H9 (cell line): ENCODE data around the gene UBFD1. TPM values are rescaled to one million over a fixed set of nuclear protein-coding genes. Genes with fewer than 3 reads are reported as not detected.

Experiments
- DNase-seq: peaks from one replicate; pipeline ENCODE4 v3.0.0-alpha.2; 2017
- H2AFZ ChIP-seq: one replicate; pipeline ENCODE4 v1.6.1; 2013; ENCODE audit warnings: mild to moderate bottlenecking, low read length, control low read depth, moderate library complexity
- H2AK5ac ChIP-seq: 2 replicates; pipeline ENCODE4 v1.6.1; 2013; ENCODE audit warnings: low read length, control low read depth, mixed read lengths; ENCODE audit not compliant: insufficient read length
- H2BK120ac ChIP-seq: one replicate; pipeline ENCODE4 v1.6.1; 2013; ENCODE audit warnings: low read depth, mild to moderate bottlenecking, low read length, control low read depth, inconsistent platforms; ENCODE audit not compliant: poor library complexity, severe bottlenecking
- H2BK12ac ChIP-seq: 2 replicates; pipeline ENCODE4 v1.6.1; 2013; ENCODE audit warnings: low read length, control low read depth, mixed read lengths, low read depth; ENCODE audit not compliant: insufficient read length
- H2BK15ac ChIP-seq: 2 replicates; pipeline ENCODE4 v1.6.1; 2013; ENCODE audit warnings: low read depth, low read length, control low read depth
- H2BK20ac ChIP-seq: one replicate; pipeline ENCODE4 v1.6.1; 2013; ENCODE audit warnings: low read depth, mild to moderate bottlenecking, low read length, control low read depth, inconsistent platforms; ENCODE audit not compliant: poor library complexity, severe bottlenecking
- H2BK5ac ChIP-seq: 2 replicates; pipeline ENCODE4 v1.6.1; 2013; ENCODE audit warnings: low read length, control low read depth, mixed read lengths; ENCODE audit not compliant: insufficient read length
- H3K14ac ChIP-seq: 2 replicates; pipeline ENCODE4 v1.6.1; 2013; ENCODE audit warnings: low read length, control low read depth; ENCODE audit not compliant: insufficient read depth
- H3K18ac ChIP-seq: 2 replicates; pipeline ENCODE4 v1.6.1; 2013; ENCODE audit warnings: low read depth, mild to moderate bottlenecking, mixed read lengths, low read length, control low read depth; ENCODE audit not compliant: insufficient read length
- H3K23ac ChIP-seq: 2 replicates; pipeline ENCODE4 v1.6.1; 2013; ENCODE audit warnings: low read length, control low read depth, mixed read lengths, low read depth; ENCODE audit not compliant: insufficient read length
- H3K23me2 ChIP-seq: 2 replicates; pipeline ENCODE4 v1.6.1; 2013; ENCODE audit warnings: low read depth, mild to moderate bottlenecking, mixed read lengths, low read length, control low read depth; ENCODE audit not compliant: insufficient read length, poor library complexity, severe bottlenecking
- H3K27ac ChIP-seq: 2 replicates; pipeline ENCODE4 v1.5.1; 2013; ENCODE audit warnings: low read length, control low read depth, mixed read lengths, low read depth; ENCODE audit not compliant: insufficient read length
- H3K27me3 ChIP-seq: 2 replicates; pipeline ENCODE4 v1.6.1; 2013; ENCODE audit warnings: low read length, control low read depth, inconsistent platforms; ENCODE audit not compliant: insufficient read depth
- H3K4ac ChIP-seq: 2 replicates; pipeline ENCODE4 v1.6.1; 2013; ENCODE audit warnings: low read depth, mild to moderate bottlenecking, control low read depth, inconsistent platforms, low read length, moderate library complexity
- H3K4me1 ChIP-seq: 2 replicates; pipeline ENCODE4 v1.6.1; 2013; ENCODE audit warnings: low read length, control low read depth, inconsistent platforms; ENCODE audit not compliant: insufficient read depth
- H3K4me2 ChIP-seq: 2 replicates; pipeline ENCODE4 v1.6.1; 2013; ENCODE audit warnings: low read length, control low read depth, mixed read lengths; ENCODE audit not compliant: insufficient read length, insufficient read depth
- H3K56ac ChIP-seq: 2 replicates; pipeline ENCODE4 v1.6.1; 2013; ENCODE audit warnings: low read depth, mild to moderate bottlenecking, mixed read lengths, low read length, control low read depth; ENCODE audit not compliant: insufficient read length
- H3K79me1 ChIP-seq: 2 replicates; pipeline ENCODE4 v1.6.1; 2013; ENCODE audit warnings: low read depth, mild to moderate bottlenecking, moderate library complexity, low read length, control low read depth, inconsistent platforms; ENCODE audit not compliant: insufficient read depth, poor library complexity, severe bottlenecking
- H3K79me2 ChIP-seq: 2 replicates; pipeline ENCODE4 v1.6.1; 2013; ENCODE audit warnings: low read length, control low read depth, inconsistent platforms; ENCODE audit not compliant: insufficient read depth
- H3K9ac ChIP-seq: 2 replicates; pipeline ENCODE4 v1.6.1; 2013; ENCODE audit warnings: low read length, control low read depth, mixed read lengths; ENCODE audit not compliant: insufficient read length; ENCODE audit errors: extremely low read depth
- H3K9me3 ChIP-seq: one replicate; pipeline ENCODE4 v1.6.1; 2013; ENCODE audit warnings: low read depth, low read length, inconsistent platforms; ENCODE audit not compliant: control insufficient read depth
- H3T11ph ChIP-seq: one replicate; pipeline ENCODE4 v1.6.1; 2013; ENCODE audit warnings: mild to moderate bottlenecking, low read length, control low read depth, inconsistent platforms
- H4K20me1 ChIP-seq: one replicate; pipeline ENCODE4 v1.6.1; 2013; ENCODE audit not compliant: control insufficient read depth, insufficient read length, insufficient read depth
- H4K5ac ChIP-seq: 2 replicates; pipeline ENCODE4 v1.6.1; 2013; ENCODE audit warnings: low read depth, mild to moderate bottlenecking, mixed read lengths, low read length, control low read depth; ENCODE audit not compliant: insufficient read length
- H4K8ac ChIP-seq: replicated peaks from 2 replicates; pipeline ENCODE4 v1.6.1; 2013; ENCODE audit warnings: low read length, control low read depth, mixed read lengths, low read depth; ENCODE audit not compliant: insufficient read length
- H4K91ac ChIP-seq: 2 replicates; pipeline ENCODE4 v1.6.1; 2013; ENCODE audit warnings: low read depth, mild to moderate bottlenecking, moderate library complexity, mixed read lengths, low read length, control low read depth; ENCODE audit not compliant: insufficient read length
- H3K27ac Mint-ChIP-seq, 3 experiments: 2 replicates in 2 of 3; 3 replicates in 1 of 3; pipeline ENCODE4 v1.8.0; 2020 to 2021; ENCODE audit warnings: mixed read lengths in 3 of 3, mild to moderate bottlenecking in 1 of 3, moderate library complexity in 1 of 3
- H3K27me3 Mint-ChIP-seq: 2 replicates; pipeline ENCODE4 v1.8.0; 2021; ENCODE audit warnings: low read depth, mild to moderate bottlenecking, moderate library complexity, mixed read lengths
- H3K36me3 Mint-ChIP-seq, 3 experiments: 2 replicates in 2 of 3; 3 replicates in 1 of 3; pipeline ENCODE4 v1.8.0; 2020 to 2021; ENCODE audit warnings: low read depth in 3 of 3, mixed read lengths in 3 of 3; ENCODE audit not compliant: insufficient read depth in 1 of 3
- H3K4me1 Mint-ChIP-seq, 2 experiments: 2 replicates each; pipeline ENCODE4 v1.8.0; 2020; ENCODE audit warnings: mixed read lengths in 2 of 2
- H3K4me3 Mint-ChIP-seq, 2 experiments: 2 replicates in 1 of 2; 3 replicates in 1 of 2; pipeline ENCODE4 v1.8.0; 2020 to 2021; ENCODE audit warnings: mild to moderate bottlenecking in 2 of 2, mixed read lengths in 2 of 2, moderate library complexity in 1 of 2
- H3K9me3 Mint-ChIP-seq, 2 experiments: 2 replicates in 1 of 2; 3 replicates in 1 of 2; pipeline ENCODE4 v1.8.0; 2020; ENCODE audit warnings: mild to moderate bottlenecking in 2 of 2, mixed read lengths in 2 of 2, moderate library complexity in 1 of 2
- WGBS: extraction: QIAGEN DNeasy Blood & Tissue Kit; methylation state at CpG from one replicate; pipeline ENCODE4 v1.1.7; 2013; ENCODE audit warnings: missing lambda C conversion rate, low lambda C conversion rate, mixed read lengths; ENCODE audit not compliant: insufficient read length; ENCODE audit errors: extremely low coverage; 5-methylcytosine and 5-hydroxymethylcytosine counted together
- total RNA-seq: library from RNA; stranded (reverse); gene quantifications from 2 replicates; pipeline ENCODE4 v1.2.1, GENCODE V29; 2021
- TF ChIP-seq, protein P1 (sequence below): fragments of 200-600 bp; sonication (generic); conservative IDR thresholded peaks from 3 replicates; pipeline ENCODE4 v1.8.0; 2021; ENCODE audit warnings: antibody characterized with exemption, mild to moderate bottlenecking

The UBFD1 gene
- total RNA-seq, 1 experiment from 2014 or later = 107 TPM

DNA sequence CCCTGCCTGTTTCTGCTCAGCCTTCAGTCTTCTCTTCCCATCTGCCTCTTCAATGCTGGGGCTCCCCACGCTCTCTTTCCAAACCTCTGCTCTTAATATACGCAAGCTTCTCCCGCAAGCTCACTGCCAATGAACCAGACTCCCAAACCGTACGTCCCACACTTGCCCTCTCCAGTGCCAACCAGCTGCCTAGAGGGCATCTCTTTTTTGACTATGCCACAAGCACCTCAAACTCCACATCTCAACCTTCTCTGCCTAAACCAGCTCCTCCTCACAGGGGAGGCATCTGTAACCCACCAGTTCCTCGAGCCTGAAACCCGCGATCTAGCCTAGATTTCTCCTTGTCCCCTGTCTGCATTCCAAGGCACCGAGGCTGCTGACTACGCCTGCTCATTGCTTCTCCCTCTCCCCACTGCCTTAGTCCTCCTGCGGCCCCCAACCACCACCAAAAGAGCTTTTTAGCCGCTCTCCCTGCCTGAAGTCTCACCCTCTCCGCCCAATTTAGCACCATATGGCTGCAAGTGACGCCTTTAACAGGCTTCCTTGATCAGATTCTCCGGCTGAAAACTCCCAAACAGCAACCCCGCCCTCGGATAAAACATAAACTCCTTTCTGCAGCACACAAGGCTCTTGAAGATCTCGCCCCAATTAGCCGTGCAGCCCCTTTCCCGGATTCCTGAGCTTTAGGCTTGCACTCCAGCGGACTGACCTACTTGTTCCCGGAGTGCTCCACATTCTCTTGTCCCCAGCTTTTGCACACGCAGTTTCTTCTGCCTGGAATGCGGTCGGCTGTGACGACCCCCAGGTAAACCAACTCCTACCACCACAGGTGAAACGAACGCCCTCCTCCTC is 48.7 kb upstream of the UBFD1 start:
- peaks cover 14% of the 10 kb centered on the region for H3K23me2 ChIP-seq
- WGBS = no CpG with 5 or more reads among the region's 28 CpGs
- H3K23ac ChIP-seq = no peak overlapping the region
- H4K20me1 ChIP-seq = no peaks in the 10 kb centered on the region
- H2AK5ac ChIP-seq = no peak overlapping the region
- no peak overlapping the region for H3T11ph ChIP-seq
- H3K4me2 ChIP-seq = peak overlapping the region; percentile 98
- no peak overlapping the region for H3K27ac ChIP-seq
- H4K5ac ChIP-seq = no peak overlapping the region
- H2BK15ac ChIP-seq = no peak overlapping the region
- H2BK20ac ChIP-seq = no peak overlapping the region
- H3K79me1 ChIP-seq = peaks cover 15% of the 10 kb centered on the region
- no peak overlapping the region for H2AFZ ChIP-seq
- peak overlapping the region; percentile 23; the same call in 1 of the 2 replicates for H3K14ac ChIP-seq
- H4K91ac ChIP-seq = no peak overlapping the region
- H3K27ac Mint-ChIP-seq = peak overlapping the region; percentile 29 to 75 (median 63)
- peaks cover 2% of the 10 kb centered on the region; the same call in 1 of the 2 replicates for H3K4me1 ChIP-seq
- TF ChIP-seq, protein P1, sequence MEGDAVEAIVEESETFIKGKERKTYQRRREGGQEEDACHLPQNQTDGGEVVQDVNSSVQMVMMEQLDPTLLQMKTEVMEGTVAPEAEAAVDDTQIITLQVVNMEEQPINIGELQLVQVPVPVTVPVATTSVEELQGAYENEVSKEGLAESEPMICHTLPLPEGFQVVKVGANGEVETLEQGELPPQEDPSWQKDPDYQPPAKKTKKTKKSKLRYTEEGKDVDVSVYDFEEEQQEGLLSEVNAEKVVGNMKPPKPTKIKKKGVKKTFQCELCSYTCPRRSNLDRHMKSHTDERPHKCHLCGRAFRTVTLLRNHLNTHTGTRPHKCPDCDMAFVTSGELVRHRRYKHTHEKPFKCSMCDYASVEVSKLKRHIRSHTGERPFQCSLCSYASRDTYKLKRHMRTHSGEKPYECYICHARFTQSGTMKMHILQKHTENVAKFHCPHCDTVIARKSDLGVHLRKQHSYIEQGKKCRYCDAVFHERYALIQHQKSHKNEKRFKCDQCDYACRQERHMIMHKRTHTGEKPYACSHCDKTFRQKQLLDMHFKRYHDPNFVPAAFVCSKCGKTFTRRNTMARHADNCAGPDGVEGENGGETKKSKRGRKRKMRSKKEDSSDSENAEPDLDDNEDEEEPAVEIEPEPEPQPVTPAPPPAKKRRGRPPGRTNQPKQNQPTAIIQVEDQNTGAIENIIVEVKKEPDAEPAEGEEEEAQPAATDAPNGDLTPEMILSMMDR = no peak
- H3K4me1 Mint-ChIP-seq = peaks cover 37 to 39% of the 10 kb centered on the region in 2 experiments
- H3K9me3 Mint-ChIP-seq = peaks cover 0 to 7% of the 10 kb centered on the region in 2 experiments; a peak in 1 of 5 replicates
- H3K79me2 ChIP-seq = peaks cover 41% of the 10 kb centered on the region; the same call in 1 of the 2 replicates
- no peak overlapping the region for H2BK5ac ChIP-seq
- H4K8ac ChIP-seq = no peak overlapping the region
- H3K4ac ChIP-seq = no peak overlapping the region
- H3K4me3 Mint-ChIP-seq = peak overlapping the region; percentile 86 to 88
- H2BK12ac ChIP-seq = no peak overlapping the region
- no peaks in the 10 kb centered on the region for H3K27me3 Mint-ChIP-seq
- no peak overlapping the region for H3K18ac ChIP-seq
- peak overlapping the region; percentile 65 for H3K9ac ChIP-seq
- no peaks in the 10 kb centered on the region for H3K9me3 ChIP-seq
- no peak overlapping the region for H3K56ac ChIP-seq
- DNase-seq = peak; percentile 43
- H2BK120ac ChIP-seq = no peak overlapping the region
- peaks cover 11 to 27% (median 22%) of the 10 kb centered on the region in 3 experiments; a peak in 6 of 7 replicates for H3K36me3 Mint-ChIP-seq
- H3K27me3 ChIP-seq = no peaks in the 10 kb centered on the region
